ENCODE data around the gene UMPS.

- peak in 1 of 2 experiments; percentile 37; a peak in 3 of 4 replicates for TF ChIP-seq CTCF (conservative IDR thresholded peaks at IDR 0.05; ENCODE audit: low read depth in 2 of 2)
- TF ChIP-seq POLR2AphosphoS5 (IDR thresholded peaks at IDR 0.05; ENCODE audit: low read depth) = no peak
- no peak for TF ChIP-seq STAT1 (IDR thresholded peaks at IDR 0.05; ENCODE audit: unreplicated experiment)
- no peak for TF ChIP-seq EZH2phosphoT487 (IDR thresholded peaks at IDR 0.05; ENCODE audit: unreplicated experiment)
- no peak for TF ChIP-seq EZH2 (IDR thresholded peaks at IDR 0.05; ENCODE audit: low read depth, unreplicated experiment)
- TF ChIP-seq ZNF462 (CRISPR knock-in tag; IDR thresholded peaks at IDR 0.05) = no peak
Observed at GRCh38 chr3:124786511-124787241, 56.4 kb downstream of the UMPS start.

Data from GM23338 (cell line).